Esophagus muscularis mucosa (tissue), 3 donors: ENCODE measurements around the gene SH3BP1.

Source experiments
- POLR2A ChIP-seq: fragments of 450-650 bp; IDR thresholded peaks from one replicate; pipeline ENCODE4 v1.6.1; 2017; ENCODE audit warnings: antibody characterized with exemption, moderate library complexity, mild to moderate bottlenecking, low read depth
- POLR2AphosphoS5 ChIP-seq, 2 donors: sonication (generic); formaldehyde crosslinking; IDR thresholded peaks; one replicate each; pipeline ENCODE4 v1.6.1; 2017; ENCODE audit warnings: antibody characterized with exemption in 2 of 2
- TF ChIP-seq, protein P1 (sequence below), 3 experiments: fragments of 200-600 bp in 2 of 3; fragments of 450-650 bp in 1 of 3; sonication (generic) in 2 of 3; IDR thresholded peaks; one replicate each; pipeline ENCODE4 v1.5.1; 2017 to 2019; ENCODE audit warnings: antibody characterized with exemption in 3 of 3, mild to moderate bottlenecking in 2 of 3, moderate library complexity in 1 of 3

DNA sequence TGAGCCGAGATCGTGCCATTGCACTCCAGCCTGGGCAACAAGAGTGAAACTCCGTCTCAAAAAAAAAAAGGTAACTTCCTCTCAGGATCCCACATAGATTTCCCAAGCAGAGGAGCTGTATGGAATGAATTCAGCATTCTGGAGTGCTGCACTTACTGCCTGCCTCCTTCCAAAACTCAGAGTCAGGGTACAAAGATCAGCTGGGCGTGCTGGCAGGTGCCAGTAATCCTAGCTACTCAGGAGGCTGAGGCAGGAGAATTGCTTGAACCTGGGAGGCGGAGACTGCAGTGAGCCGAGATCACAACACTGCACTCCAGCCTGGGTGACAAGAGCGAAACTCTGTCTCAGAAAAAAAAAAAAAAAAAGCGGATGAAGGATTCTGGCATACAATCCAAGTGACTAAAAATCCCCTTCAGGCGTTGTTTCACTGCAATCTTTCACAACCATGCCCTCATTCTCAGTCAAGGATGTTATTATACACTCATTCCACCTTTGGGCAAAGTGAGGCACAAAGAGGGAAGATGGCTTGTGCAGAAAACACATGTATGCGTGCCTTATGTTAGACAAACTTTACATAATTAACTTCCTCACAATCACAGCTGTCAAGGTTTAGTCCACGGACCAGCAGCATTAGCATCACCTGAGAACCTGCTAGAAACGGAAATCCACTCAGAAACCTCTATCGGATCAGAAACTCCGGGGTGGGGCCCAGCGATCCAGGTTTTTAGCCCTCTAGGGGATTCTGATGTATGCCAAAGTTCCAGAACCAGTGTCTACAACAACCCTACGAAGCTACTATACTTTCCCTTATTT is 45.5 kb downstream of the SH3BP1 start:
- TF ChIP-seq POLR2A (no peak), POLR2AphosphoS5 (IDR thresholded peaks at IDR 0.05) (no peak)
- TF ChIP-seq, protein P1, sequence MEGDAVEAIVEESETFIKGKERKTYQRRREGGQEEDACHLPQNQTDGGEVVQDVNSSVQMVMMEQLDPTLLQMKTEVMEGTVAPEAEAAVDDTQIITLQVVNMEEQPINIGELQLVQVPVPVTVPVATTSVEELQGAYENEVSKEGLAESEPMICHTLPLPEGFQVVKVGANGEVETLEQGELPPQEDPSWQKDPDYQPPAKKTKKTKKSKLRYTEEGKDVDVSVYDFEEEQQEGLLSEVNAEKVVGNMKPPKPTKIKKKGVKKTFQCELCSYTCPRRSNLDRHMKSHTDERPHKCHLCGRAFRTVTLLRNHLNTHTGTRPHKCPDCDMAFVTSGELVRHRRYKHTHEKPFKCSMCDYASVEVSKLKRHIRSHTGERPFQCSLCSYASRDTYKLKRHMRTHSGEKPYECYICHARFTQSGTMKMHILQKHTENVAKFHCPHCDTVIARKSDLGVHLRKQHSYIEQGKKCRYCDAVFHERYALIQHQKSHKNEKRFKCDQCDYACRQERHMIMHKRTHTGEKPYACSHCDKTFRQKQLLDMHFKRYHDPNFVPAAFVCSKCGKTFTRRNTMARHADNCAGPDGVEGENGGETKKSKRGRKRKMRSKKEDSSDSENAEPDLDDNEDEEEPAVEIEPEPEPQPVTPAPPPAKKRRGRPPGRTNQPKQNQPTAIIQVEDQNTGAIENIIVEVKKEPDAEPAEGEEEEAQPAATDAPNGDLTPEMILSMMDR (IDR thresholded peaks at IDR 0.05): no peak
